Ovary (tissue), 9 donors: ENCODE data around the gene GRK4. TPM values are rescaled to one million over a fixed set of nuclear protein-coding genes. Genes with fewer than 3 reads are reported as not detected.
"Not testable (repeated sequence)": the region's sequence is repeated elsewhere in the genome, so short reads cannot be mapped to it uniquely, and the experiment has no call there.

ENCODE experiments used
- DNase-seq, 5 donors: peaks; one replicate each; pipeline ENCODE4 v3.0.0-alpha.2; 2019 to 2020
- H3K27ac ChIP-seq, 2 donors: fragments of 200-600 bp; one replicate each; pipeline versions ENCODE4 v1.5.1 to v1.8.0; 2019 to 2022
- H3K27me3 ChIP-seq: fragments of 200-600 bp; one replicate; pipeline ENCODE4 v1.8.0; 2022
- H3K36me3 ChIP-seq: fragments of 200-600 bp; sonication (generic); one replicate; pipeline ENCODE4 v1.5.1; 2019
- H3K4me1 ChIP-seq: one replicate; pipeline ENCODE4 v1.8.1; 2013; ENCODE audit warnings: mild to moderate bottlenecking, moderate library complexity; ENCODE audit not compliant: insufficient read depth
- H3K4me3 ChIP-seq: fragments of 200-600 bp; sonication (generic); one replicate; pipeline ENCODE4 v1.5.1; 2017
- H3K9me3 ChIP-seq, 2 donors: fragments of 200-600 bp in 1 of 2; sonication (generic) in 1 of 2; one replicate each; pipeline versions ENCODE4 v1.5.1 to v1.8.1; 2013 to 2019; ENCODE audit warnings: mild to moderate bottlenecking in 1 of 2, moderate library complexity in 1 of 2
- CTCF ChIP-seq, 3 donors: fragments of 450-650 bp in 2 of 3; fragments of 200-600 bp in 1 of 3; IDR thresholded peaks; one replicate each; pipeline versions ENCODE4 v1.5.1 to v1.8.0; 2016 to 2022; ENCODE audit warnings: antibody characterized with exemption in 3 of 3, mild to moderate bottlenecking in 1 of 3
- EP300 ChIP-seq: sonication (generic); formaldehyde crosslinking; IDR thresholded peaks from one replicate; pipeline ENCODE4 v1.6.1; 2017; ENCODE audit warnings: antibody characterized with exemption
- POLR2A ChIP-seq: fragments of 450-650 bp; IDR thresholded peaks from one replicate; pipeline ENCODE4 v1.6.1; 2017; ENCODE audit warnings: antibody characterized with exemption, mild to moderate bottlenecking, moderate library complexity
- WGBS, 3 donors: extraction: QIAGEN DNeasy Blood & Tissue Kit in 1 of 3; methylation state at CpG; one replicate each; pipeline versions ENCODE4 v1.1.5 to v1.1.7; 2013 to 2017; 5-methylcytosine and 5-hydroxymethylcytosine counted together
- intact Hi-C, 4 donors: fragments of 100-400 bp; cut with DNase I; formaldehyde crosslinking; loops; one replicate each; pipeline versions ENCODE4 v1.11.0 to v1.15.1; 2022 to 2023
- polyA plus RNA-seq, 2 donors: library from polyadenylated mRNA; stranded (reverse); fragments of 200-250 nt in 1 of 2; fragments of 350-450 nt in 1 of 2; fragmentation: Illumina TruSeq in 1 of 2; extraction: RNeasy Lipid Tissue Mini Kit (QIAGEN cat#74804) in 1 of 2; gene quantifications; one replicate each; pipeline ENCODE4 v1.2.3, GENCODE V29; 2013 to 2014
- total RNA-seq, 7 donors: library from RNA; depleted of rRNA in 2 of 7; stranded (reverse); fragments of >200 nt in 2 of 7; fragmentation: NEBNext Ultra II Directional in 3 of 7; extraction: Animal tissue kit (Norgen Biotek cat#: 25700) in 3 of 7; gene quantifications; one replicate each; pipeline versions ENCODE4 v1.1.0 to v1.2.4, GENCODE V29; 2016 to 2023
- donor health status: DM: no; HTN: no; CAD: no; lungs with moderate emphysema.
- donor health status: DM: no; HTN: no; CAD: no.
- donor health status: Bipolar disorder and iron deficiency.
- donor health status: DM: yes; HTN: yes; CAD: no.
- donor health status: DM: no; HTN: no; CAD: no.
- donor health status: DM: yes; HTN: yes; CAD: no.

The GRK4 gene
- total and polyA plus RNA-seq, 9 donors = 3.3 to 17.6 (median 6.9) TPM

GRCh38 chr4:2935762-2936743 lies 27.3 kb upstream of the GRK4 start:
- TF ChIP-seq EP300 (no peak), POLR2A (no peak), CTCF (IDR thresholded peaks at IDR 0.05) (no peak)
- Histone ChIP-seq H3K4me3 (peak overlapping the region; percentile 96), H3K27ac (no peak overlapping the region), H3K27me3 (no peaks in the 10 kb centered on the region), H3K4me1 (peaks cover 8% of the 10 kb centered on the region), H3K9me3 (no peaks in the 10 kb centered on the region), H3K36me3 (no peaks in the 10 kb centered on the region)
- intact Hi-C loops = loop anchor here in 2 of 4 donors (10.0 kb wide), 3 partner anchors 91 to 401 kb away; partner anchors contain the start of genes ADD1 (in 1 of the 2) and FAM193A (in 1 of the 2)
- 71 to 72% (median 71%) methylated on average over 20 of the region's 20 CpGs for WGBS, 3 donors
- peak in 3 of 5 donors; percentile 18 to 33 (median 19) for DNase-seq

- WGBS, 3 donors = 81 to 84% (median 82%) methylated on average over 6 of the region's 6 CpGs
- TF ChIP-seq CTCF (IDR thresholded peaks at IDR 0.05) (no peak), EP300 (no peak), POLR2A (no peak)
- Histone ChIP-seq H3K4me1 (peaks cover 8% of the 10 kb centered on the region), H3K27ac (no peak overlapping the region), H3K36me3 (no peaks in the 10 kb centered on the region), H3K9me3 (no peaks in the 10 kb centered on the region), H3K27me3 (no peaks in the 10 kb centered on the region), H3K4me3 (no peak overlapping the region)
- peak in 3 of 5 donors; percentile 24 to 44 (median 24) for DNase-seq
- intact Hi-C loops = loop anchor here in 2 of 4 donors (10.0 kb wide), 3 partner anchors 92 to 402 kb away; partner anchors contain the start of genes ADD1 (in 1 of the 2) and FAM193A (in 1 of the 2)
Observed at GRCh38 chr4:2936773-2937145, 26.6 kb upstream of the GRK4 start.

- no peaks in the 10 kb centered on the region for H3K27me3 ChIP-seq
- TF ChIP-seq EP300 (no peak), POLR2A (no peak), CTCF (IDR thresholded peaks at IDR 0.05) (no peak)
- WGBS, 3 donors = 67 to 75% (median 68%) methylated on average over 23 of the region's 23 CpGs
- intact Hi-C loops = loop anchor here in 2 of 4 donors (10.0 kb wide), 3 partner anchors 93 to 403 kb away; partner anchors contain the start of genes ADD1 (in 1 of the 2) and FAM193A (in 1 of the 2)
- H3K4me1 ChIP-seq = peaks cover 8% of the 10 kb centered on the region
- no peak overlapping the region for H3K4me3 ChIP-seq
- H3K36me3 ChIP-seq = no peaks in the 10 kb centered on the region
- no peaks in the 10 kb centered on the region for H3K9me3 ChIP-seq
- no peak overlapping the region for H3K27ac ChIP-seq
- peak in 4 of 5 donors; percentile 30 to 64 (median 36) for DNase-seq
Observed at GRCh38 chr4:2937146-2937857, 26.1 kb upstream of the GRK4 start.

GRCh38 chr4:2937986-2938385 lies 25.4 kb upstream of the GRK4 start:
- Histone ChIP-seq H3K27me3 (no peaks in the 10 kb centered on the region), H3K36me3 (no peaks in the 10 kb centered on the region), H3K4me1 (peaks cover 8% of the 10 kb centered on the region), H3K27ac (no peak overlapping the region), H3K9me3 (no peaks in the 10 kb centered on the region), H3K4me3 (no peak overlapping the region)
- TF ChIP-seq POLR2A (no peak), EP300 (no peak), CTCF (IDR thresholded peaks at IDR 0.05) (no peak)
- DNase-seq = peak in 3 of 5 donors; percentile 7 to 13 (median 11)
- intact Hi-C loops = loop anchor here in 2 of 4 donors (10.0 kb wide), 3 partner anchors 93 to 403 kb away; partner anchors contain the start of genes ADD1 (in 1 of the 2) and FAM193A (in 1 of the 2)
- WGBS, 3 donors = 72 to 80% (median 76%) methylated on average over 12 of the region's 12 CpGs

GRCh38 chr4:2938411-2938810 lies 25.0 kb upstream of the GRK4 start:
- WGBS, 3 donors = 89 to 92% (median 92%) methylated on average over 10 of the region's 10 CpGs
- intact Hi-C loops = loop anchor here in 2 of 4 donors (10.0 kb wide), 3 partner anchors 94 to 404 kb away; partner anchors contain the start of genes ADD1 (in 1 of the 2) and FAM193A (in 1 of the 2)
- H3K27me3 ChIP-seq, H3K4me3 ChIP-seq, H3K9me3 ChIP-seq, H3K27ac ChIP-seq, H3K36me3 ChIP-seq, H3K4me1 ChIP-seq: not testable (repeated sequence)
- DNase-seq = peak in 3 of 5 donors; percentile 6 to 23 (median 6)
